Activated naive CD4-positive, alpha-beta T cell treated with anti-CD3 and anti-CD28 coated beads, Interleukin-2, amount 10 ng/mL, durations not matched to agents 7 days and 5 days (primary cell): ENCODE data around the gene TUNAR.
A peak's percentile ranks its signal among the peaks of the same experiment; 100 is the strongest.

Experiments used
- CTCF ChIA-PET: fragments of 350-600 bp; sonication (Branson Sonifier 250); formaldehyde crosslinking; loops from one replicate; lab custom pipeline; 2021; ENCODE audit warnings: antibody characterized with exemption; lab: Charles Lee
- DNase-seq: peaks from one replicate; pipeline ENCODE4 v3.0.0-alpha.2; 2020
- H3K27ac Mint-ChIP-seq: one replicate; pipeline ENCODE4 v1.8.0; 2021; ENCODE audit warnings: mild to moderate bottlenecking, moderate library complexity, mixed read lengths
- H3K27me3 Mint-ChIP-seq: one replicate; pipeline ENCODE4 v1.8.0; 2021; ENCODE audit warnings: mild to moderate bottlenecking, mixed read lengths
- H3K36me3 Mint-ChIP-seq: one replicate; pipeline ENCODE4 v1.8.0; 2021; ENCODE audit warnings: mixed read lengths
- H3K4me1 Mint-ChIP-seq: one replicate; pipeline ENCODE4 v1.8.0; 2021; ENCODE audit warnings: mixed read lengths
- H3K4me3 Mint-ChIP-seq: one replicate; pipeline ENCODE4 v1.8.0; 2021; ENCODE audit warnings: mild to moderate bottlenecking, moderate library complexity, mixed read lengths
- H3K9me3 Mint-ChIP-seq: one replicate; pipeline ENCODE4 v1.8.0; 2021; ENCODE audit warnings: mixed read lengths

Gene TUNAR

DNA sequence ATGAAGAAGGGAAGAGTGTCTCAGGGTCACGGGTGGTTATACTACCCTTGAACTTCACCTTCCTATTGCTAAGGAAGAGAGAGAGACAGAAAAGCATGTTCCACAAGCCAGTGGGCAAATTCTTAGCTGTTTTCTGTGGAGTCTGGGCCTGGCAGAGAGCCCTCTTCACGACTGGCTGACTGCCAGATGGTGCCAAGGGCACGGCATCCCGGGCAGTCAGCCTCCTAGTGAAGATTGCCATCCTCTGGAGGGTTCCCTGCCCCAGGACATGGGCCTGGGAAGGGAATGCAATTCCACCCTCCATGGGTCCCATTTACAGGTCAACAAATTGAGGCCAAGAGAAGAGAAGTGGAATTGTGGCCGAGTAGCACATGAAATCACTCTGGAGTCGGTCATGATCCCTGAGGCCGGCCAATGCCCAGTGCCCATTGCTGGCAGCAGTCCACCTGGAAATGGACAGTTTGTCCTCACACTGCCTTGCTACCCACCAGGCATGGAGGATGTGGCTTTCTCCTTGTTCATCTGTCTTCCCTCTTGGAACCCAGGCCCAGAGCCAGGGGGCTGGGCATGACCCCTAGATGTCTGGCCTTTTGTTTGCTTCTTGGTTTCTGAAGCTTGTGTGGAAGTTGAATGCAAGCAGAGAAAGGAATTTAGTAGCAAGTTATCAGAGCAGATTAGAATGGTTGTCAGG lies 9.9 kb downstream of the TUNAR start:
- no peaks in the 10 kb centered on the region for H3K9me3 Mint-ChIP-seq
- no peak overlapping the region for H3K27ac Mint-ChIP-seq
- no peaks in the 10 kb centered on the region for H3K4me1 Mint-ChIP-seq
- H3K4me3 Mint-ChIP-seq = no peak overlapping the region
- H3K36me3 Mint-ChIP-seq = no peaks in the 10 kb centered on the region
- no peak for DNase-seq
- CTCF ChIA-PET = no interaction called here
- peaks cover 11% of the 10 kb centered on the region for H3K27me3 Mint-ChIP-seq

DNA sequence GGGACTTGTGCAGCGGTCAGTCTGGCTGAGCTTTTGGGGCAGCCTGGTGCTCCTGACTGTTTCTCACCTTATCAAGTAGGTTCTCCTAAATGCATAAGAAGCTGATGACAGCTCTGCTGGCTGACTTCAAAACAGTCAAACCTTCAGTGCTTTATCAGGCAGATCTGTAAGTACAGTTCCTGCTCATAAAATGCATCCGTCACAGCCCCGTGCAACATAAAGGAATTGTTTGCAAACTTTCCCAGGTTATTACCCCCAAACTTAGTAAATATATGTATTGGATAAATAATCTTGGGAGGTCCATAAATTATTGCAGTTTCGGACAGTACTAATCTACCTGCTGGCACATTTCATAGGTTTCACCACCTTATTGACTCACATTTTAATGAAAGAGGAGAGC lies 10.7 kb downstream of the TUNAR start:
- CTCF ChIA-PET = interaction anchor here (1.5 kb wide), 1 partner anchor 9 kb away, joined by 3 read pairs; no protein-coding TSS in a partner anchor
- Mint-ChIP-seq H3K27me3 (peaks cover 10% of the 10 kb centered on the region), H3K4me1 (no peaks in the 10 kb centered on the region), H3K36me3 (no peaks in the 10 kb centered on the region), H3K9me3 (no peaks in the 10 kb centered on the region), H3K27ac (no peak overlapping the region), H3K4me3 (no peak overlapping the region)
- no peak for DNase-seq

DNA sequence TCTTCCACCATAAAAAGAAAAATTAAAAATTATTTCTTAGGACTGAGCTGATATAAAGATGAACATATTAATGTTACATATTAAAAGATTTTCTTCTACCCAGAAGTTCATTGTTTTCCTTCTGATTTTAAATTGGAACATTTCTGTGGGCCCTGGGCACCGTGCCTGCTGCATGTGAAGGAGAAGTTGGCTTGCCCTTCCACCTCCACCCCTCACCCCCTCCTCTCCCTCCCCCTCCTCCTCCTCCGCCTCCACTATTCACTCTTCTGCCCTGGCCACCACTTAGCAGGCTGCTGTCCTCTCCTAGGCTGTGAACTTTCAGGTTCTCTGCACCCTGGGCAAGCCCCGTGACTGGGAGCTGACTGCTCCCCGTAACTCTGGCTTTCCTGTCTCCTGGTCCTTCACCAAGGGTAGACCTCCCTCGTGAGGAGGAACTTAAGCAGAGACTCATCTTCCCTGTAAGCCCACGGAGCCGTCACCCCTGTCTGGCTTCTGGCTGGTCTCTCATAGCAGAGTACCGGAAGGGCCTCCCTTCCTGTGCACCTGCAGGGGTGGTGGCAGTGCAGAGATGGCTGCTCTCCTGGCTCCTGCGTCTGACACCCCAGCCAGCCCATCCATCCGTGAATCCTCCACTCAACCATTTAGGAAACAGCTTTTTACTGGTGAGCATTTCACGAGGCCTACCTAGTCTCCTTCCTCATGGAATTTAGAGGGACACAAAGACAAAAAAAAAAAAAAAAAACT lies 12.8 kb downstream of the TUNAR start:
- H3K36me3 Mint-ChIP-seq = no peaks in the 10 kb centered on the region
- H3K4me1 Mint-ChIP-seq = no peaks in the 10 kb centered on the region
- H3K4me3 Mint-ChIP-seq = no peak overlapping the region
- no peaks in the 10 kb centered on the region for H3K9me3 Mint-ChIP-seq
- H3K27ac Mint-ChIP-seq = no peak overlapping the region
- peaks cover 2% of the 10 kb centered on the region for H3K27me3 Mint-ChIP-seq
- DNase-seq = no peak
- CTCF ChIA-PET = no interaction called here

DNA sequence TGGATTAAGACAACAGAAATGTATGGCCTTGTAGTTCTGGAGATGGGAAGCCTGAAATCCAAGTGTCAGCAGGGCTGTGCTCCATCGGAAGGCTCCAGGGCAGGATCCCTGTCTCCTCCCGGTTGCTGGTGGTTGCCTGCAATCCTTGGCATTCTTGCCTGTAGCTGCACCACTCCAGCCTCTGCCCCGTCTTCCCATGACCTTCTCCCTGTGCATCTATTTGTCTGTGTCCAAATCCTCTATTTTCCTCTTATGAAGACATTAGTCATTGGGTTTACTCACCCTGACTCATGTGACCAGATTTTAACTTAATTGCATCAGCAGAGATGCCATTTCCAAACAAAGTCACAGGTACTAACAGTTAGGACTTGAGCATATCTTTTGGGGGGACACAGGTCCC lies 15.1 kb downstream of the TUNAR start:
- CTCF ChIA-PET = no interaction called here
- Mint-ChIP-seq H3K9me3 (no peaks in the 10 kb centered on the region), H3K36me3 (no peaks in the 10 kb centered on the region), H3K27me3 (peaks cover 4% of the 10 kb centered on the region), H3K4me3 (no peak overlapping the region), H3K4me1 (no peaks in the 10 kb centered on the region), H3K27ac (no peak overlapping the region)
- no peak for DNase-seq

- H3K4me1 Mint-ChIP-seq = no peaks in the 10 kb centered on the region
- no peak overlapping the region for H3K27ac Mint-ChIP-seq
- no peaks in the 10 kb centered on the region for H3K9me3 Mint-ChIP-seq
- DNase-seq = no peak
- H3K27me3 Mint-ChIP-seq = peaks cover 4% of the 10 kb centered on the region
- CTCF ChIA-PET = no interaction called here
- no peaks in the 10 kb centered on the region for H3K36me3 Mint-ChIP-seq
- no peak overlapping the region for H3K4me3 Mint-ChIP-seq
Measured at GRCh38 chr14:95892142-95892541, 15.5 kb downstream of the TUNAR start.

DNA sequence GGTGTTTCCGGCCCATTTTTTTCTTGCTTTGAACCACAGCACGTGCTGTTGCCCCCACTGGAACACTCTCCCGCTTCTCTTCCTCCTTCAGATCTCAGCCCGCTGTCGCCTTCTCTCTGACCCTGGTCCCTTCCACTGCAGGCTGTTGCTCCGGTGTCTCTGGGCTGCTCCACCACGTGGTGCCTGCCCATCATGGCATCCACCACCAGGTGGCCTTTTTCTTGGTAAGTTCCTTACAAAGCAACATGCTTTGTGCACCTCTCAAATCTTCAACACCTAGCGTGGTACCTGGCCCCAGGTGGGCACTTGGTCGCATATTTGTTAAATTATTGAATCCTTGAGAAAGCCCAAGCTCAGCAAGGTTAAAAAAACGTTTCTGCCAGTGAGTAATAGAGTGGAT lies 19.1 kb downstream of the TUNAR start:
- DNase-seq = peak; percentile 25
- Mint-ChIP-seq H3K36me3 (no peaks in the 10 kb centered on the region), H3K4me3 (no peak overlapping the region), H3K4me1 (no peaks in the 10 kb centered on the region), H3K27me3 (peaks cover 17% of the 10 kb centered on the region), H3K27ac (no peak overlapping the region), H3K9me3 (no peaks in the 10 kb centered on the region)
- CTCF ChIA-PET = no interaction called here

DNA sequence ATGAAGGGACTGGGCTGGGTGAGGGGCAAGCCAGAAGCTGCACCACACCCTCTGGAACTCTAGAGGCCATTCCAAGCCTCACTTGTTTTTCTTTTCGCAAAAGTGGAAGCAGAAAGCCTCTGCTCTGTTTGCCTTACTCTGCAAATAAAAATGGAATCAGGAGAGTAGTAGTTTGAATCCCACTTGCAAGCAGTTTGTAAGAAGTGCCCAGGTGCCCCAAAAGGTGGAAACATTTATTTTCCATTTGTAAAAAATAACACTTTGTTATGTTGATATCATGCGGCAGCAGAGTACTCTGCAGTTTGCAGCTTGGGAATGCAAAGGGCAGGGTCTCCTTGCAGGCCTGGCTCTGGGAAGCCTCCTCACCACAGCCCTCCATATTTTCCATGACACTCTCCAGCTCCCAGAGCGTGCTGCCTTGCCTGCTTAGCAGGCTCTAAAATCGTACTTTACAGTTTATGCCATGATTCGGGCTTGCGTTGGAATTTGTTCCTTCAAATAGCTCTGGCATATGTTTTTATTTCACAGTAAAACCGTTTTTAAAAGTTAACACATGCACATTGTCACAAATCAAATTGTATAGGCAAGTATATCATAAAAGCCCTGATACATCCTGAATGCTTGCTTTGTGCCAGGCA lies 20.0 kb downstream of the TUNAR start:
- no peak overlapping the region for H3K4me3 Mint-ChIP-seq
- peaks cover 17% of the 10 kb centered on the region for H3K27me3 Mint-ChIP-seq
- no peak overlapping the region for H3K27ac Mint-ChIP-seq
- DNase-seq = no peak
- no peaks in the 10 kb centered on the region for H3K4me1 Mint-ChIP-seq
- CTCF ChIA-PET = no interaction called here
- no peaks in the 10 kb centered on the region for H3K9me3 Mint-ChIP-seq
- H3K36me3 Mint-ChIP-seq = no peaks in the 10 kb centered on the region

- no peak for DNase-seq
- H3K36me3 Mint-ChIP-seq = no peaks in the 10 kb centered on the region
- no peak overlapping the region for H3K4me3 Mint-ChIP-seq
- H3K9me3 Mint-ChIP-seq = no peaks in the 10 kb centered on the region
- no peak overlapping the region for H3K27ac Mint-ChIP-seq
- CTCF ChIA-PET = no interaction called here
- no peaks in the 10 kb centered on the region for H3K4me1 Mint-ChIP-seq
- peaks cover 17% of the 10 kb centered on the region for H3K27me3 Mint-ChIP-seq
Measured at GRCh38 chr14:95897280-95897679, 20.6 kb downstream of the TUNAR start.

- H3K27ac Mint-ChIP-seq = no peak overlapping the region
- DNase-seq = no peak
- H3K27me3 Mint-ChIP-seq = peaks cover 12% of the 10 kb centered on the region
- H3K9me3 Mint-ChIP-seq = no peaks in the 10 kb centered on the region
- H3K4me3 Mint-ChIP-seq = no peak overlapping the region
- no peaks in the 10 kb centered on the region for H3K4me1 Mint-ChIP-seq
- H3K36me3 Mint-ChIP-seq = no peaks in the 10 kb centered on the region
- CTCF ChIA-PET = no interaction called here
Measured at GRCh38 chr14:95901054-95901453, 24.4 kb downstream of the TUNAR start.

GRCh38 chr14:95902273-95902826 lies 25.7 kb downstream of the TUNAR start:
- Mint-ChIP-seq H3K27ac (no peak overlapping the region), H3K27me3 (peaks cover 12% of the 10 kb centered on the region), H3K9me3 (no peaks in the 10 kb centered on the region), H3K4me1 (no peaks in the 10 kb centered on the region), H3K36me3 (no peaks in the 10 kb centered on the region), H3K4me3 (no peak overlapping the region)
- CTCF ChIA-PET = no interaction called here
- no peak for DNase-seq

- no peaks in the 10 kb centered on the region for H3K36me3 Mint-ChIP-seq
- no peak overlapping the region for H3K27ac Mint-ChIP-seq
- no peaks in the 10 kb centered on the region for H3K4me1 Mint-ChIP-seq
- no peak for DNase-seq
- no peaks in the 10 kb centered on the region for H3K9me3 Mint-ChIP-seq
- CTCF ChIA-PET = no interaction called here
- H3K27me3 Mint-ChIP-seq = peaks cover 5% of the 10 kb centered on the region
- H3K4me3 Mint-ChIP-seq = no peak overlapping the region
Measured at GRCh38 chr14:95903165-95903564, 26.5 kb downstream of the TUNAR start.

GRCh38 chr14:95903616-95904107 lies 27.0 kb downstream of the TUNAR start:
- CTCF ChIA-PET = no interaction called here
- Mint-ChIP-seq H3K27ac (no peak overlapping the region), H3K4me3 (no peak overlapping the region), H3K27me3 (peaks cover 4% of the 10 kb centered on the region), H3K36me3 (no peaks in the 10 kb centered on the region), H3K9me3 (no peaks in the 10 kb centered on the region), H3K4me1 (no peaks in the 10 kb centered on the region)
- no peak for DNase-seq

DNA sequence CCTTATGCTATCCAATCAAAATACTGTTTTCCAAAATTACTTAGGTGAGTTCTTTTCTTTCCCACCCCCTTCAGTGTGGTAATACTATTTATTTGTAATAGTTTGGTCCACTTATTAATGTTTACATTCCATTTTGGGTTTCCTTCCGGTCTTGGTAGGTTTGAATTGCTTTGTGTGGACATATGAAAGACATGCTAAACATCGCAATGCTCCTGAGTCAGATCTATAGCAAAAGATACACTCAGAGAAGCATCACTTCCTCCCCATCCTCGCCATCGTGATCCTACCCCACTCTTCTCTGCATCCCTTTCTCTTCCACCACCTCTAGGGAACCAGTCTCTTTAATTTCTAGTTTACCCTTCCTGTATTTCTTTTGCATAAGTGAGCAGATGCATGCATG lies 30.0 kb downstream of the TUNAR start:
- Mint-ChIP-seq H3K9me3 (no peaks in the 10 kb centered on the region), H3K4me3 (no peak overlapping the region), H3K27me3 (no peaks in the 10 kb centered on the region), H3K4me1 (no peaks in the 10 kb centered on the region), H3K27ac (no peak overlapping the region), H3K36me3 (no peaks in the 10 kb centered on the region)
- CTCF ChIA-PET = no interaction called here
- no peak for DNase-seq

- H3K27ac Mint-ChIP-seq = no peak overlapping the region
- H3K9me3 Mint-ChIP-seq = no peaks in the 10 kb centered on the region
- CTCF ChIA-PET = no interaction called here
- no peaks in the 10 kb centered on the region for H3K27me3 Mint-ChIP-seq
- H3K4me1 Mint-ChIP-seq = no peaks in the 10 kb centered on the region
- no peak overlapping the region for H3K4me3 Mint-ChIP-seq
- H3K36me3 Mint-ChIP-seq = no peaks in the 10 kb centered on the region
- DNase-seq = no peak
Measured at GRCh38 chr14:95910628-95911027, 34.0 kb downstream of the TUNAR start.
